IMR-90 (cell line): ENCODE results near the gene FZD4. TPM values are rescaled to one million over a fixed set of nuclear protein-coding genes. Genes with fewer than 3 reads are reported as not detected.

Experiments used
- ATAC-seq: fragments of 200-7000 bp; cut with Tn5 transposase; 2 replicates; pipeline ENCODE4 v1.9.1; 2020; ENCODE audit warnings: low read depth, mild to moderate bottlenecking, moderate library complexity
- BruUV-seq: library from RNA; stranded (reverse); fragments of 400-500 nt; replicated peaks from 2 replicates; lab custom pipeline; 2021; lab: Mats Ljungman, UMichigan
- CTCF ChIA-PET: fragments of 300-600 bp; formaldehyde crosslinking; extraction: SDS; loops from one replicate; lab custom pipeline; 2021; ENCODE audit warnings: antibody characterized with exemption; lab: Yijun Ruan, JAX
- POLR2A ChIA-PET: fragments of 300-600 bp; sonication (Branson Sonifier 250); formaldehyde crosslinking; loops from one replicate; lab custom pipeline; 2022; ENCODE audit warnings: antibody characterized with exemption; ENCODE audit not compliant: unreplicated experiment; lab: Charles Lee
- DNase-seq: peaks from one replicate; pipeline ENCODE4 v3.0.0; 2013
- H2AFZ ChIP-seq: replicated peaks from 2 replicates; pipeline ENCODE3; 2013; ENCODE audit warnings: low read length, mild to moderate bottlenecking; ENCODE audit not compliant: poor library complexity
- H2AK5ac ChIP-seq: 2 replicates; pipeline ENCODE4 v1.6.1; 2013; ENCODE audit warnings: low read depth, low read length, inconsistent platforms
- H2AK9ac ChIP-seq: replicated peaks from 2 replicates; pipeline ENCODE3; 2013; ENCODE audit warnings: mild to moderate bottlenecking, low read depth, low read length, moderate library complexity; ENCODE audit not compliant: poor library complexity
- H2BK120ac ChIP-seq: 2 replicates; pipeline ENCODE4 v1.6.1; 2013; ENCODE audit warnings: low read depth, low read length, inconsistent platforms
- H2BK15ac ChIP-seq: 3 replicates; pipeline ENCODE4 v1.6.1; 2013; ENCODE audit warnings: low read depth, low read length, inconsistent platforms
- H2BK20ac ChIP-seq: 2 replicates; pipeline ENCODE4 v1.6.1; 2013; ENCODE audit warnings: low read depth, mild to moderate bottlenecking, inconsistent platforms, low read length, moderate library complexity
- H2BK5ac ChIP-seq: 2 replicates; pipeline ENCODE4 v1.6.1; 2013; ENCODE audit warnings: mild to moderate bottlenecking, low read depth, low read length, inconsistent platforms; ENCODE audit not compliant: poor library complexity, severe bottlenecking
- H3K14ac ChIP-seq: replicated peaks from 2 replicates; pipeline ENCODE4 v1.6.1; 2013; ENCODE audit warnings: low read depth, low read length, inconsistent platforms
- H3K18ac ChIP-seq: 2 replicates; pipeline ENCODE4 v1.6.1; 2013; ENCODE audit warnings: low read depth, low read length, control low read depth
- H3K23ac ChIP-seq: 2 replicates; pipeline ENCODE4 v1.6.1; 2013; ENCODE audit warnings: low read depth, low read length, inconsistent platforms
- H3K27ac ChIP-seq: 2 replicates; pipeline ENCODE4 v1.5.1; 2013; ENCODE audit warnings: mild to moderate bottlenecking, control low read depth, low read length; ENCODE audit not compliant: insufficient read depth
- H3K27me3 ChIP-seq: 2 replicates; pipeline ENCODE4 v1.6.1; 2013; ENCODE audit warnings: low read length; ENCODE audit not compliant: control insufficient read depth, insufficient read depth
- H3K36me3 ChIP-seq: 2 replicates; pipeline ENCODE4 v1.6.1; 2013; ENCODE audit warnings: low read length, mixed read lengths; ENCODE audit not compliant: control insufficient read depth, insufficient read depth
- H3K4ac ChIP-seq: 2 replicates; pipeline ENCODE4 v1.6.1; 2013; ENCODE audit warnings: low read depth, low read length, inconsistent platforms
- H3K4me1 ChIP-seq: 2 replicates; pipeline ENCODE4 v1.6.1; 2013; ENCODE audit warnings: low read length, mixed read lengths; ENCODE audit not compliant: control insufficient read depth, insufficient read depth
- H3K4me2 ChIP-seq: 2 replicates; pipeline ENCODE4 v1.6.1; 2013; ENCODE audit warnings: low read depth, mild to moderate bottlenecking, control low read depth, low read length, moderate library complexity
- H3K4me3 ChIP-seq: 2 replicates; pipeline ENCODE4 v1.5.1; 2013; ENCODE audit warnings: low read depth, mild to moderate bottlenecking, control low read depth, low read length, moderate library complexity; ENCODE audit not compliant: insufficient read depth
- H3K56ac ChIP-seq: 2 replicates; pipeline ENCODE4 v1.6.1; 2013; ENCODE audit warnings: low read length, inconsistent platforms; ENCODE audit not compliant: insufficient read depth; ENCODE audit errors: extremely low read depth
- H3K79me1 ChIP-seq, 2 experiments: 2 replicates each; pipeline ENCODE4 v1.6.1; 2013; ENCODE audit warnings: low read length in 2 of 2, inconsistent platforms in 1 of 2, low read depth in 1 of 2
- H3K9ac ChIP-seq: 2 replicates; pipeline ENCODE4 v1.6.1; 2013; ENCODE audit warnings: low read depth, low read length, control low read depth
- H3K9me1 ChIP-seq: 2 replicates; pipeline ENCODE4 v1.6.1; 2013; ENCODE audit warnings: low read length, inconsistent platforms; ENCODE audit not compliant: insufficient read depth
- H3K9me3 ChIP-seq: 2 replicates; pipeline ENCODE4 v1.6.1; 2013; ENCODE audit warnings: low read length; ENCODE audit not compliant: control insufficient read depth, insufficient read depth
- H4K20me1 ChIP-seq: 2 replicates; pipeline ENCODE4 v1.6.1; 2013; ENCODE audit warnings: low read length, inconsistent platforms; ENCODE audit not compliant: insufficient read depth
- H4K5ac ChIP-seq: 2 replicates; pipeline ENCODE4 v1.6.1; 2013; ENCODE audit warnings: mild to moderate bottlenecking, low read depth, low read length, control low read depth
- H4K8ac ChIP-seq, 2 experiments: 2 replicates each; pipeline ENCODE4 v1.6.1; 2013; ENCODE audit warnings: low read depth in 2 of 2, low read length in 2 of 2, control low read depth in 1 of 2, inconsistent platforms in 1 of 2
- H4K91ac ChIP-seq: 2 replicates; pipeline ENCODE4 v1.6.1; 2013; ENCODE audit warnings: low read depth, low read length, inconsistent platforms; ENCODE audit not compliant: insufficient read depth
- CEBPB ChIP-seq: IDR thresholded peaks from 2 replicates; pipeline ENCODE4 v1.6.1; 2012; ENCODE audit warnings: low read depth, low read length, improper control_type of control experiment
- CHD1 ChIP-seq: IDR thresholded peaks from 2 replicates; pipeline ENCODE4 v1.6.1; 2012; ENCODE audit warnings: low read depth, low read length, improper control_type of control experiment
- ELK1 ChIP-seq: fragments of 150-350 bp; IDR thresholded peaks from 2 replicates; pipeline ENCODE4 v1.6.1; 2016; ENCODE audit warnings: low read depth, mild to moderate bottlenecking, low read length, moderate library complexity, borderline replicate concordance
- FOS ChIP-seq: fragments of 150-350 bp; IDR thresholded peaks from 2 replicates; pipeline ENCODE4 v1.6.1; 2016; ENCODE audit warnings: low read depth, low read length
- MAFK ChIP-seq: IDR thresholded peaks from 2 replicates; pipeline ENCODE4 v1.6.1; 2012; ENCODE audit warnings: low read depth, low read length, improper control_type of control experiment
- MAZ ChIP-seq: IDR thresholded peaks from 2 replicates; pipeline ENCODE4 v1.6.1; 2012; ENCODE audit warnings: low read depth, mild to moderate bottlenecking, low read length, improper control_type of control experiment, moderate library complexity, borderline replicate concordance
- MXI1 ChIP-seq: IDR thresholded peaks from 2 replicates; pipeline ENCODE4 v1.6.1; 2012; ENCODE audit warnings: low read depth, mild to moderate bottlenecking, low read length, moderate library complexity, borderline replicate concordance
- NFE2L2 ChIP-seq: fragments of 150-350 bp; IDR thresholded peaks from 2 replicates; pipeline ENCODE4 v1.6.1; 2016; ENCODE audit warnings: low read depth, mild to moderate bottlenecking, low read length
- POLR2A ChIP-seq: IDR thresholded peaks from 2 replicates; pipeline ENCODE4 v1.6.1; 2012; ENCODE audit warnings: mild to moderate bottlenecking, low read depth, low read length
- RFX5 ChIP-seq: IDR thresholded peaks from 2 replicates; pipeline ENCODE4 v1.8.0; 2012; ENCODE audit warnings: low read depth, mild to moderate bottlenecking, low read length, moderate library complexity
- SMC3 ChIP-seq: fragments of 150-350 bp; IDR thresholded peaks from 2 replicates; pipeline ENCODE4 v1.6.1; 2016; ENCODE audit warnings: low read depth, mild to moderate bottlenecking, antibody characterized with exemption, low read length, moderate library complexity
- USF2 ChIP-seq: fragments of 150-350 bp; IDR thresholded peaks from 2 replicates; pipeline ENCODE4 v1.6.1; 2017; ENCODE audit warnings: mild to moderate bottlenecking, antibody characterized with exemption, low read length, low read depth
- WGBS, 2 experiments: methylation state at CpG; one replicate each; pipeline versions ENCODE4 v1.1.5 to v1.1.7; 2013; ENCODE audit warnings: missing lambda C conversion rate in 2 of 2; ENCODE audit not compliant: insufficient read length in 1 of 2; ENCODE audit errors: extremely low coverage in 2 of 2; 5-methylcytosine and 5-hydroxymethylcytosine counted together
- dilution Hi-C: fragments of 300-500 bp; cut with HindIII; formaldehyde crosslinking; loops from one replicate; pipeline ENCODE4 v1.14.3; 2018; ENCODE audit warnings: low sequenced_read_pairs; ENCODE audit not compliant: unreplicated experiment
- in situ Hi-C: fragments of 300-500 bp; cut with MboI; formaldehyde crosslinking; loops from 3 replicates; pipeline ENCODE4 v1.14.3; 2019; ENCODE audit warnings: low sequenced_read_pairs, inconsistent platforms, mixed read lengths
- intact Hi-C: fragments of 100-400 bp; cut with micrococcal nuclease; formaldehyde crosslinking; loops from 2 replicates; pipeline ENCODE4 v1.10.0; 2022
- polyA plus RNA-seq, 3 experiments: library from polyadenylated mRNA; depleted of rRNA; stranded (reverse); fragments of >200 nt; gene quantifications; 2 replicates each; pipeline ENCODE4 v1.2.3, GENCODE V29; 2012; ENCODE audit warnings: low replicate concordance in 1 of 3
- total RNA-seq: library from RNA; depleted of rRNA; stranded (reverse); fragments of >200 nt; gene quantifications from 2 replicates; pipeline ENCODE4 v1.2.3, GENCODE V29; 2012
- TF ChIP-seq, protein P1 (sequence below): conservative IDR thresholded peaks from 2 replicates; pipeline ENCODE4 v1.5.1; 2012; ENCODE audit warnings: mild to moderate bottlenecking, low read depth, low read length, improper control_type of control experiment

Gene FZD4
- total and polyA plus RNA-seq, 2 of the 4 experiments (the other 2 are of a cell fraction), result 3.7 to 7.7 TPM

- WGBS, 2 experiments, result no CpG with 5 or more reads among the region's 4 CpGs
- H3K9me1 ChIP-seq, result no peaks in the 10 kb centered on the region; the same call in 1 of the 2 replicates
- intact Hi-C loops (no loop called here), in situ Hi-C loops (no loop called here), dilution Hi-C loops (no loop called here)
- H3K4me1 ChIP-seq, result peaks cover 4% of the 10 kb centered on the region; the same call in 1 of the 2 replicates
- ATAC-seq (no peak), DNase-seq (no peak)
- ChIA-PET CTCF (interaction anchor here (0.6 kb wide), 1 partner anchor 333 kb away, joined by 3 read pairs; no protein-coding TSS in a partner anchor), POLR2A (no interaction called here)
- no peak overlapping the region for H3K4me2 ChIP-seq
- no peaks in the 10 kb centered on the region; the same call in 1 of the 2 replicates for H4K20me1 ChIP-seq
- H4K5ac ChIP-seq, result no peak overlapping the region
- TF ChIP-seq ELK1, result no peak
- no peak for TF ChIP-seq MXI1
- TF ChIP-seq NFE2L2, result no peak
- no peak for TF ChIP-seq CHD1
- TF ChIP-seq POLR2A, result no peak
- no peak for TF ChIP-seq USF2
- TF ChIP-seq CEBPB, result no peak
- TF ChIP-seq MAZ, result no peak
- no peak for TF ChIP-seq RFX5
- TF ChIP-seq MAFK, result no peak
- TF ChIP-seq, protein P1, sequence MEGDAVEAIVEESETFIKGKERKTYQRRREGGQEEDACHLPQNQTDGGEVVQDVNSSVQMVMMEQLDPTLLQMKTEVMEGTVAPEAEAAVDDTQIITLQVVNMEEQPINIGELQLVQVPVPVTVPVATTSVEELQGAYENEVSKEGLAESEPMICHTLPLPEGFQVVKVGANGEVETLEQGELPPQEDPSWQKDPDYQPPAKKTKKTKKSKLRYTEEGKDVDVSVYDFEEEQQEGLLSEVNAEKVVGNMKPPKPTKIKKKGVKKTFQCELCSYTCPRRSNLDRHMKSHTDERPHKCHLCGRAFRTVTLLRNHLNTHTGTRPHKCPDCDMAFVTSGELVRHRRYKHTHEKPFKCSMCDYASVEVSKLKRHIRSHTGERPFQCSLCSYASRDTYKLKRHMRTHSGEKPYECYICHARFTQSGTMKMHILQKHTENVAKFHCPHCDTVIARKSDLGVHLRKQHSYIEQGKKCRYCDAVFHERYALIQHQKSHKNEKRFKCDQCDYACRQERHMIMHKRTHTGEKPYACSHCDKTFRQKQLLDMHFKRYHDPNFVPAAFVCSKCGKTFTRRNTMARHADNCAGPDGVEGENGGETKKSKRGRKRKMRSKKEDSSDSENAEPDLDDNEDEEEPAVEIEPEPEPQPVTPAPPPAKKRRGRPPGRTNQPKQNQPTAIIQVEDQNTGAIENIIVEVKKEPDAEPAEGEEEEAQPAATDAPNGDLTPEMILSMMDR, result no peak
- no peak for TF ChIP-seq SMC3
- no peak for TF ChIP-seq FOS
- no peak overlapping the region for H2AK9ac ChIP-seq
- H3K18ac ChIP-seq, result no peak overlapping the region
- peaks cover 18% of the 10 kb centered on the region for H3K27me3 ChIP-seq
- BruUV-seq, result no TSS peak
- H4K91ac ChIP-seq, result no peak overlapping the region
- H3K79me1 ChIP-seq, result peaks cover 4 to 9% of the 10 kb centered on the region in 2 experiments; a peak in 3 of 4 replicates
- H2BK5ac ChIP-seq, result no peak overlapping the region
- no peak overlapping the region for H4K8ac ChIP-seq
- no peak overlapping the region for H2BK15ac ChIP-seq
- H3K14ac ChIP-seq, result no peak overlapping the region
- H3K23ac ChIP-seq, result no peak overlapping the region
- H3K9me3 ChIP-seq, result no peaks in the 10 kb centered on the region
- H2BK120ac ChIP-seq, result no peak overlapping the region
- H2AFZ ChIP-seq, result no peak overlapping the region
- no peak overlapping the region for H3K27ac ChIP-seq
- H3K4me3 ChIP-seq, result no peak overlapping the region
- H2AK5ac ChIP-seq, result no peak overlapping the region
- H3K9ac ChIP-seq, result no peak overlapping the region
- no peaks in the 10 kb centered on the region for H3K36me3 ChIP-seq
- no peak overlapping the region for H3K56ac ChIP-seq
- no peak overlapping the region for H3K4ac ChIP-seq
- H2BK20ac ChIP-seq, result no peak overlapping the region
Measured at GRCh38 chr11:86957976-86958646, 2.9 kb upstream of the FZD4 start.
